Brain pericyte (primary cell): Measurements from ENCODE around the gene UNG.

Source experiments
- DNase-seq: peaks from one replicate; pipeline ENCODE4 v3.0.0-alpha.2; 2012; ENCODE audit warnings: low read depth, low spot score

Gene UNG

GRCh38 chr12:109154451-109155438 is 57.3 kb downstream of the UNG start:
- DNase-seq = no peak

GRCh38 chr12:109156036-109156435 is 58.6 kb downstream of the UNG start:
- no peak for DNase-seq

GRCh38 chr12:109156586-109156985 is 59.2 kb downstream of the UNG start:
- DNase-seq = no peak

GRCh38 chr12:109157986-109158385 is 60.6 kb downstream of the UNG start:
- no peak for DNase-seq

GRCh38 chr12:109160433-109160832 is 63.0 kb downstream of the UNG start:
- DNase-seq = no peak
